Ovary (tissue), 3 donors: ENCODE results near the gene ETHE1.

Experiments
- EP300 ChIP-seq: sonication (generic); formaldehyde crosslinking; IDR thresholded peaks from one replicate; pipeline ENCODE4 v1.6.1; 2017; ENCODE audit warnings: antibody characterized with exemption
- POLR2A ChIP-seq: fragments of 450-650 bp; IDR thresholded peaks from one replicate; pipeline ENCODE4 v1.6.1; 2017; ENCODE audit warnings: antibody characterized with exemption, mild to moderate bottlenecking, moderate library complexity
- TF ChIP-seq, protein P1 (sequence below), 3 donors: fragments of 450-650 bp in 2 of 3; fragments of 200-600 bp in 1 of 3; IDR thresholded peaks; one replicate each; pipeline versions ENCODE4 v1.5.1 to v1.8.0; 2016 to 2022; ENCODE audit warnings: antibody characterized with exemption in 3 of 3, mild to moderate bottlenecking in 1 of 3
- donor health status: DM: no; HTN: no; CAD: no.

DNA sequence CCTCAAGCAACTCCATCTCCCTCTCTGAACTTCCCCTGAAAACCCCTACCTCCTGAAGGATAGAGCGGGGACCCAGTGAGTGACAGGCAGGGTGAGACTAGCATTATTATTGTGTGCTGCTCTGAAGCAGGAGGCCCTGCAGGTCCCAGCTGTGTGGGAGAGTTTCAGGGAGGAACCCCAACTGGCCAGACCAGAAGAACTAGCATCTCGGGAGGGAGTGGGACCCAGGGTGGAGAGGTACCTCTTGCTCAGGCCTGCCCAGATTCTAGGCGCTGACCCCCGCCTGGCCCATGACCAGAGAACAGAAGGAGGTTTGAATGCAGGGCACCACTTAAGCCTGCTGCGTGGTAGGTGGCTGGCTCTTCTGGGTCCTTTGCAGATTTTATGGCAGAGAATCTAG is 55.9 kb downstream of the ETHE1 start:
- TF ChIP-seq, protein P1, sequence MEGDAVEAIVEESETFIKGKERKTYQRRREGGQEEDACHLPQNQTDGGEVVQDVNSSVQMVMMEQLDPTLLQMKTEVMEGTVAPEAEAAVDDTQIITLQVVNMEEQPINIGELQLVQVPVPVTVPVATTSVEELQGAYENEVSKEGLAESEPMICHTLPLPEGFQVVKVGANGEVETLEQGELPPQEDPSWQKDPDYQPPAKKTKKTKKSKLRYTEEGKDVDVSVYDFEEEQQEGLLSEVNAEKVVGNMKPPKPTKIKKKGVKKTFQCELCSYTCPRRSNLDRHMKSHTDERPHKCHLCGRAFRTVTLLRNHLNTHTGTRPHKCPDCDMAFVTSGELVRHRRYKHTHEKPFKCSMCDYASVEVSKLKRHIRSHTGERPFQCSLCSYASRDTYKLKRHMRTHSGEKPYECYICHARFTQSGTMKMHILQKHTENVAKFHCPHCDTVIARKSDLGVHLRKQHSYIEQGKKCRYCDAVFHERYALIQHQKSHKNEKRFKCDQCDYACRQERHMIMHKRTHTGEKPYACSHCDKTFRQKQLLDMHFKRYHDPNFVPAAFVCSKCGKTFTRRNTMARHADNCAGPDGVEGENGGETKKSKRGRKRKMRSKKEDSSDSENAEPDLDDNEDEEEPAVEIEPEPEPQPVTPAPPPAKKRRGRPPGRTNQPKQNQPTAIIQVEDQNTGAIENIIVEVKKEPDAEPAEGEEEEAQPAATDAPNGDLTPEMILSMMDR (IDR thresholded peaks at IDR 0.05): no peak
- TF ChIP-seq EP300 (no peak), POLR2A (no peak)
